H9 (cell line): ENCODE measurements around the gene PACS1. TPM values are rescaled to one million over a fixed set of nuclear protein-coding genes. Genes with fewer than 3 reads are reported as not detected.

Experiments
- DNase-seq: peaks from one replicate; pipeline ENCODE4 v3.0.0-alpha.2; 2017
- H2AFZ ChIP-seq: one replicate; pipeline ENCODE4 v1.6.1; 2013; ENCODE audit warnings: mild to moderate bottlenecking, low read length, control low read depth, moderate library complexity
- H2AK5ac ChIP-seq: 2 replicates; pipeline ENCODE4 v1.6.1; 2013; ENCODE audit warnings: low read length, control low read depth, mixed read lengths; ENCODE audit not compliant: insufficient read length
- H2BK120ac ChIP-seq: one replicate; pipeline ENCODE4 v1.6.1; 2013; ENCODE audit warnings: low read depth, mild to moderate bottlenecking, low read length, control low read depth, inconsistent platforms; ENCODE audit not compliant: poor library complexity, severe bottlenecking
- H2BK12ac ChIP-seq: 2 replicates; pipeline ENCODE4 v1.6.1; 2013; ENCODE audit warnings: low read length, control low read depth, mixed read lengths, low read depth; ENCODE audit not compliant: insufficient read length
- H2BK15ac ChIP-seq: 2 replicates; pipeline ENCODE4 v1.6.1; 2013; ENCODE audit warnings: low read depth, low read length, control low read depth
- H2BK20ac ChIP-seq: one replicate; pipeline ENCODE4 v1.6.1; 2013; ENCODE audit warnings: low read depth, mild to moderate bottlenecking, low read length, control low read depth, inconsistent platforms; ENCODE audit not compliant: poor library complexity, severe bottlenecking
- H2BK5ac ChIP-seq: 2 replicates; pipeline ENCODE4 v1.6.1; 2013; ENCODE audit warnings: low read length, control low read depth, mixed read lengths; ENCODE audit not compliant: insufficient read length
- H3K14ac ChIP-seq: 2 replicates; pipeline ENCODE4 v1.6.1; 2013; ENCODE audit warnings: low read length, control low read depth; ENCODE audit not compliant: insufficient read depth
- H3K18ac ChIP-seq: 2 replicates; pipeline ENCODE4 v1.6.1; 2013; ENCODE audit warnings: low read depth, mild to moderate bottlenecking, mixed read lengths, low read length, control low read depth; ENCODE audit not compliant: insufficient read length
- H3K23ac ChIP-seq: 2 replicates; pipeline ENCODE4 v1.6.1; 2013; ENCODE audit warnings: low read length, control low read depth, mixed read lengths, low read depth; ENCODE audit not compliant: insufficient read length
- H3K23me2 ChIP-seq: 2 replicates; pipeline ENCODE4 v1.6.1; 2013; ENCODE audit warnings: low read depth, mild to moderate bottlenecking, mixed read lengths, low read length, control low read depth; ENCODE audit not compliant: insufficient read length, poor library complexity, severe bottlenecking
- H3K27ac ChIP-seq: 2 replicates; pipeline ENCODE4 v1.5.1; 2013; ENCODE audit warnings: low read length, control low read depth, mixed read lengths, low read depth; ENCODE audit not compliant: insufficient read length
- H3K27me3 ChIP-seq: 2 replicates; pipeline ENCODE4 v1.6.1; 2013; ENCODE audit warnings: low read length, control low read depth, inconsistent platforms; ENCODE audit not compliant: insufficient read depth
- H3K4ac ChIP-seq: 2 replicates; pipeline ENCODE4 v1.6.1; 2013; ENCODE audit warnings: low read depth, mild to moderate bottlenecking, control low read depth, inconsistent platforms, low read length, moderate library complexity
- H3K4me1 ChIP-seq: 2 replicates; pipeline ENCODE4 v1.6.1; 2013; ENCODE audit warnings: low read length, control low read depth, inconsistent platforms; ENCODE audit not compliant: insufficient read depth
- H3K4me2 ChIP-seq: 2 replicates; pipeline ENCODE4 v1.6.1; 2013; ENCODE audit warnings: low read length, control low read depth, mixed read lengths; ENCODE audit not compliant: insufficient read length, insufficient read depth
- H3K56ac ChIP-seq: 2 replicates; pipeline ENCODE4 v1.6.1; 2013; ENCODE audit warnings: low read depth, mild to moderate bottlenecking, mixed read lengths, low read length, control low read depth; ENCODE audit not compliant: insufficient read length
- H3K79me1 ChIP-seq: 2 replicates; pipeline ENCODE4 v1.6.1; 2013; ENCODE audit warnings: low read depth, mild to moderate bottlenecking, moderate library complexity, low read length, control low read depth, inconsistent platforms; ENCODE audit not compliant: insufficient read depth, poor library complexity, severe bottlenecking
- H3K79me2 ChIP-seq: 2 replicates; pipeline ENCODE4 v1.6.1; 2013; ENCODE audit warnings: low read length, control low read depth, inconsistent platforms; ENCODE audit not compliant: insufficient read depth
- H3K9ac ChIP-seq: 2 replicates; pipeline ENCODE4 v1.6.1; 2013; ENCODE audit warnings: low read length, control low read depth, mixed read lengths; ENCODE audit not compliant: insufficient read length; ENCODE audit errors: extremely low read depth
- H3K9me3 ChIP-seq: one replicate; pipeline ENCODE4 v1.6.1; 2013; ENCODE audit warnings: low read depth, low read length, inconsistent platforms; ENCODE audit not compliant: control insufficient read depth
- H3T11ph ChIP-seq: one replicate; pipeline ENCODE4 v1.6.1; 2013; ENCODE audit warnings: mild to moderate bottlenecking, low read length, control low read depth, inconsistent platforms
- H4K20me1 ChIP-seq: one replicate; pipeline ENCODE4 v1.6.1; 2013; ENCODE audit not compliant: control insufficient read depth, insufficient read length, insufficient read depth
- H4K5ac ChIP-seq: 2 replicates; pipeline ENCODE4 v1.6.1; 2013; ENCODE audit warnings: low read depth, mild to moderate bottlenecking, mixed read lengths, low read length, control low read depth; ENCODE audit not compliant: insufficient read length
- H4K8ac ChIP-seq: replicated peaks from 2 replicates; pipeline ENCODE4 v1.6.1; 2013; ENCODE audit warnings: low read length, control low read depth, mixed read lengths, low read depth; ENCODE audit not compliant: insufficient read length
- H4K91ac ChIP-seq: 2 replicates; pipeline ENCODE4 v1.6.1; 2013; ENCODE audit warnings: low read depth, mild to moderate bottlenecking, moderate library complexity, mixed read lengths, low read length, control low read depth; ENCODE audit not compliant: insufficient read length
- H3K27ac Mint-ChIP-seq, 3 experiments: 2 replicates in 2 of 3; 3 replicates in 1 of 3; pipeline ENCODE4 v1.8.0; 2020 to 2021; ENCODE audit warnings: mixed read lengths in 3 of 3, mild to moderate bottlenecking in 1 of 3, moderate library complexity in 1 of 3
- H3K27me3 Mint-ChIP-seq: 2 replicates; pipeline ENCODE4 v1.8.0; 2021; ENCODE audit warnings: low read depth, mild to moderate bottlenecking, moderate library complexity, mixed read lengths
- H3K36me3 Mint-ChIP-seq, 3 experiments: 2 replicates in 2 of 3; 3 replicates in 1 of 3; pipeline ENCODE4 v1.8.0; 2020 to 2021; ENCODE audit warnings: low read depth in 3 of 3, mixed read lengths in 3 of 3; ENCODE audit not compliant: insufficient read depth in 1 of 3
- H3K4me1 Mint-ChIP-seq, 2 experiments: 2 replicates each; pipeline ENCODE4 v1.8.0; 2020; ENCODE audit warnings: mixed read lengths in 2 of 2
- H3K4me3 Mint-ChIP-seq, 2 experiments: 2 replicates in 1 of 2; 3 replicates in 1 of 2; pipeline ENCODE4 v1.8.0; 2020 to 2021; ENCODE audit warnings: mild to moderate bottlenecking in 2 of 2, mixed read lengths in 2 of 2, moderate library complexity in 1 of 2
- H3K9me3 Mint-ChIP-seq, 2 experiments: 2 replicates in 1 of 2; 3 replicates in 1 of 2; pipeline ENCODE4 v1.8.0; 2020; ENCODE audit warnings: mild to moderate bottlenecking in 2 of 2, mixed read lengths in 2 of 2, moderate library complexity in 1 of 2
- CTCF ChIP-seq: fragments of 200-600 bp; sonication (generic); conservative IDR thresholded peaks from 3 replicates; pipeline ENCODE4 v1.8.0; 2021; ENCODE audit warnings: antibody characterized with exemption, mild to moderate bottlenecking
- WGBS: extraction: QIAGEN DNeasy Blood & Tissue Kit; methylation state at CpG from one replicate; pipeline ENCODE4 v1.1.7; 2013; ENCODE audit warnings: missing lambda C conversion rate, low lambda C conversion rate, mixed read lengths; ENCODE audit not compliant: insufficient read length; ENCODE audit errors: extremely low coverage; 5-methylcytosine and 5-hydroxymethylcytosine counted together
- total RNA-seq: library from RNA; stranded (reverse); gene quantifications from 2 replicates; pipeline ENCODE4 v1.2.1, GENCODE V29; 2021

PACS1 gene
- total RNA-seq, 1 experiment from 2014 or later: 35.5 TPM

- no peaks in the 10 kb centered on the region for H3K9me3 ChIP-seq
- no peak overlapping the region for H2BK20ac ChIP-seq
- no peak overlapping the region for H3T11ph ChIP-seq
- no peak overlapping the region for H3K23ac ChIP-seq
- no peaks in the 10 kb centered on the region for H4K20me1 ChIP-seq
- H2AK5ac ChIP-seq: no peak overlapping the region
- H3K4me3 Mint-ChIP-seq: no peak overlapping the region
- peaks cover 9% of the 10 kb centered on the region for H3K79me1 ChIP-seq
- H3K27me3 ChIP-seq: no peaks in the 10 kb centered on the region
- peaks cover 15 to 22% of the 10 kb centered on the region in 2 experiments for H3K4me1 Mint-ChIP-seq
- H3K14ac ChIP-seq: no peak overlapping the region
- no peaks in the 10 kb centered on the region; the same call in 1 of the 2 replicates for H3K27me3 Mint-ChIP-seq
- no peaks in the 10 kb centered on the region for H3K9me3 Mint-ChIP-seq
- no peak overlapping the region for H3K27ac ChIP-seq
- no peak for DNase-seq
- H3K56ac ChIP-seq: no peak overlapping the region
- H2BK12ac ChIP-seq: no peak overlapping the region
- H3K23me2 ChIP-seq: peaks cover 7% of the 10 kb centered on the region
- H3K9ac ChIP-seq: no peak overlapping the region
- peaks cover 47 to 73% (median 72%) of the 10 kb centered on the region in 3 experiments for H3K36me3 Mint-ChIP-seq
- H2BK5ac ChIP-seq: no peak overlapping the region
- no peak overlapping the region for H4K91ac ChIP-seq
- no peak overlapping the region for H2AFZ ChIP-seq
- peaks cover 3% of the 10 kb centered on the region; the same call in 1 of the 2 replicates for H3K4me1 ChIP-seq
- TF ChIP-seq CTCF: no peak
- H4K5ac ChIP-seq: no peak overlapping the region
- WGBS: no CpG with 5 or more reads among the region's 7 CpGs
- H3K18ac ChIP-seq: no peak overlapping the region
- no peak overlapping the region for H4K8ac ChIP-seq
- H3K4me2 ChIP-seq: no peak overlapping the region
- H3K79me2 ChIP-seq: peaks cover 12% of the 10 kb centered on the region; the same call in 1 of the 2 replicates
- no peak overlapping the region for H2BK15ac ChIP-seq
- no peak overlapping the region for H3K4ac ChIP-seq
- H2BK120ac ChIP-seq: no peak overlapping the region
- H3K27ac Mint-ChIP-seq: no peak overlapping the region
Observed at GRCh38 chr11:66055021-66055420, 15.1 kb upstream of the PACS1 start.
